Lower leg skin (tissue), 4 donors: ENCODE data around the gene PSMG4. TPM values are rescaled to one million over a fixed set of nuclear protein-coding genes. Genes with fewer than 3 reads are reported as not detected.

Source experiments
- DNase-seq, 2 donors: peaks; one replicate each; pipeline ENCODE4 v3.0.0-alpha.2; 2019; ENCODE audit warnings: low spot score in 2 of 2
- H3K4me3 ChIP-seq: fragments of 200-600 bp; sonication (generic); 2 replicates; pipeline ENCODE4 v1.5.1; 2017; ENCODE audit warnings: mild to moderate bottlenecking, low read depth; ENCODE audit not compliant: poor library complexity, severe bottlenecking
- CTCF ChIP-seq, 3 donors: fragments of 450-650 bp; IDR thresholded peaks; one replicate each; pipeline ENCODE4 v1.5.1; 2016; ENCODE audit warnings: antibody characterized with exemption in 3 of 3, mild to moderate bottlenecking in 3 of 3, moderate library complexity in 2 of 3
- POLR2A ChIP-seq, 2 donors: fragments of 450-650 bp; IDR thresholded peaks; one replicate each; pipeline ENCODE4 v1.6.1; 2016 to 2017; ENCODE audit warnings: antibody characterized with exemption in 2 of 2, mild to moderate bottlenecking in 1 of 2, moderate library complexity in 1 of 2
- WGBS, 2 donors: methylation state at CpG; one replicate each; pipeline ENCODE4 v1.1.5; 2018; 5-methylcytosine and 5-hydroxymethylcytosine counted together
- intact Hi-C: fragments of 100-400 bp; cut with DNase I; formaldehyde crosslinking; loops from one replicate; pipeline ENCODE4 v1.15.0; 2023; ENCODE audit warnings: low total_unique reads
- total RNA-seq, 4 donors: library from RNA; depleted of rRNA; stranded (reverse); fragments of >200 nt; gene quantifications; one replicate each; pipeline ENCODE4 v1.1.0, GENCODE V29; 2016

The PSMG4 gene
- total RNA-seq, 4 donors from 2014 or later, result 16.2 to 22.1 (median 19.1) TPM

- TF ChIP-seq CTCF (IDR thresholded peaks at IDR 0.05), result no peak
- TF ChIP-seq POLR2A (IDR thresholded peaks at IDR 0.05), result no peak
- no peak overlapping the region for H3K4me3 ChIP-seq
- DNase-seq, result peak in 1 of 2 donors; percentile 84
- 86 to 93% methylated on average over 13 to 19 of the region's 21 CpGs for WGBS, 2 donors
- intact Hi-C loops, result loop anchor here (10.0 kb wide), 2 partner anchors 166 to 696 kb away; partner anchors contain the start of gene SLC22A23
Observed at GRCh38 chr6:3288711-3289663, 30.2 kb downstream of the PSMG4 start.

GRCh38 chr6:3289664-3290055 lies 30.9 kb downstream of the PSMG4 start:
- WGBS, 2 donors, result 81 to 82% methylated on average over 7 of the region's 7 CpGs
- TF ChIP-seq POLR2A (IDR thresholded peaks at IDR 0.05) (no peak), CTCF (IDR thresholded peaks at IDR 0.05) (no peak)
- intact Hi-C loops, result loop anchor here (10.0 kb wide), 2 partner anchors 165 to 695 kb away; partner anchors contain the start of gene SLC22A23
- no peak overlapping the region for H3K4me3 ChIP-seq
- DNase-seq, result peak in 1 of 2 donors; percentile 78

- intact Hi-C loops, result no loop called here
- H3K4me3 ChIP-seq, result no peak overlapping the region
- peak in 1 of 2 donors; percentile 79 for DNase-seq
- no peak for TF ChIP-seq CTCF (IDR thresholded peaks at IDR 0.05)
- TF ChIP-seq POLR2A (IDR thresholded peaks at IDR 0.05), result no peak
- 80 to 86% methylated on average over 15 of the region's 15 CpGs for WGBS, 2 donors
Observed at GRCh38 chr6:3290149-3290930, 31.6 kb downstream of the PSMG4 start.

- intact Hi-C loops, result no loop called here
- H3K4me3 ChIP-seq, result no peak overlapping the region
- WGBS, 2 donors, result 75 to 87% methylated on average over 11 of the region's 11 CpGs
- TF ChIP-seq POLR2A (IDR thresholded peaks at IDR 0.05) (no peak), CTCF (IDR thresholded peaks at IDR 0.05) (no peak)
- DNase-seq, result no peak
Observed at GRCh38 chr6:3290931-3291211, 32.1 kb downstream of the PSMG4 start.

GRCh38 chr6:3291346-3291745 lies 32.6 kb downstream of the PSMG4 start:
- intact Hi-C loops, result no loop called here
- 92 to 93% methylated on average over 4 of the region's 4 CpGs for WGBS, 2 donors
- TF ChIP-seq CTCF (IDR thresholded peaks at IDR 0.05) (no peak), POLR2A (IDR thresholded peaks at IDR 0.05) (no peak)
- H3K4me3 ChIP-seq, result no peak overlapping the region
- DNase-seq, result peak in 1 of 2 donors; percentile 28
